Endometrial microvascular endothelial cells (primary cell): ENCODE results near the gene PGRMC2. TPM values are rescaled to one million over a fixed set of nuclear protein-coding genes. Genes with fewer than 3 reads are reported as not detected.

Experiments
- in situ Hi-C: cut with HindIII; loops from 2 replicates; pipeline ENCODE4 v1.10.0; 2017; ENCODE audit warnings: low sequenced_read_pairs, low pct_unique_long_range_greater_than_20kb; ENCODE audit errors: inconsistent ontology term
- total RNA-seq: library from RNA; depleted of rRNA; stranded (reverse); fragments of >200 nt; gene quantifications from one replicate; pipeline ENCODE4 v1.2.3, GENCODE V29; 2015; ENCODE audit errors: inconsistent ontology term

PGRMC2 gene
- total RNA-seq, 1 donor from 2014 or later: 27.8 TPM

GRCh38 chr4:128234836-128235235 is 52.8 kb downstream of the PGRMC2 start:
- in situ Hi-C loops: no loop called here

- in situ Hi-C loops: no loop called here
Measured at GRCh38 chr4:128232719-128233118, 54.9 kb downstream of the PGRMC2 start.

- in situ Hi-C loops: no loop called here
Measured at GRCh38 chr4:128228845-128229795, 58.5 kb downstream of the PGRMC2 start.

- in situ Hi-C loops: no loop called here
Measured at GRCh38 chr4:128227991-128228571, 59.5 kb downstream of the PGRMC2 start.

- in situ Hi-C loops: no loop called here
Measured at GRCh38 chr4:128225148-128225547, 62.5 kb downstream of the PGRMC2 start.

GRCh38 chr4:128221586-128221985 is 66.0 kb downstream of the PGRMC2 start:
- in situ Hi-C loops: no loop called here

GRCh38 chr4:128220286-128221235 is 67.1 kb downstream of the PGRMC2 start:
- in situ Hi-C loops: no loop called here

Other genes with a start within 250 kb of the PGRMC2 start
- gene LARP1B, start 226.5 kb downstream of the PGRMC2 start, total RNA-seq: 14.5 TPM